ENCODE measurements around the gene GRID2IP.

Gene GRID2IP

DNA sequence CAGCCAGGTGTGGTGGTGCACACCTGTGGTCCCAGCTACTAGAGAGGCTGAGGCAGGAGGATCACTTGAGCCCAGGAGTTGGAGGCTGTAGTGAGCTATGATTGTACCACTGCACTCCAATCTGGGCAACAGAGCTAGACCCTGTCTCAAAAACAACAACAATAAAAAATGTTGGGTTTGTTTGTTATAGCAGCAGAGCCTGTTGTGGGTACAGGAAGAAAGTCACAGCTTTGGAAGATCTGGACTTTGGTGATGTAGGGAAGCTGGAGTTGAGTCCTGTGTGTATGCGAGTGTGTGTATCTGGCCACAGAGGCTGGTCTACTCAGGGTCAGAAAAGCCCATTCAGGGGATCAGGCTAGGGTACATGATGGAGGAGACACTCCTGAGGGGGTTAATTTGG lies 3.9 kb downstream of the GRID2IP start:
- Histone ChIP-seq H3K9me2 (replicated peaks; ENCODE audit: insufficient read depth, low read length) (no peaks in the 10 kb centered on the region), H3K9me3 (ENCODE audit: insufficient read depth, low read length) (no peaks in the 10 kb centered on the region), H3K27me3 (ENCODE audit: low read length) (no peaks in the 10 kb centered on the region), H3K27ac (ENCODE audit: low read depth, low read length) (no peak overlapping the region), H3F3A (ENCODE audit: insufficient read depth) (no peaks in the 10 kb centered on the region), H3K79me2 (ENCODE audit: insufficient read depth, low read length) (no peaks in the 10 kb centered on the region), H3K4me3 (ENCODE audit: insufficient read depth, low read length, poor library complexity, severe bottlenecking) (no peak overlapping the region), H2AFZ (ENCODE audit: low read depth, low read length, severe bottlenecking) (no peak overlapping the region), H3K4me2 (ENCODE audit: low read depth, low read length, poor library complexity, severe bottlenecking) (no peak overlapping the region), H3K36me3 (ENCODE audit: low read length) (no peaks in the 10 kb centered on the region), H4K20me1 (ENCODE audit: low read depth, low read length) (no peaks in the 10 kb centered on the region), H3K9ac (ENCODE audit: low read length) (no peak overlapping the region)
- TF ChIP-seq, protein P1, sequence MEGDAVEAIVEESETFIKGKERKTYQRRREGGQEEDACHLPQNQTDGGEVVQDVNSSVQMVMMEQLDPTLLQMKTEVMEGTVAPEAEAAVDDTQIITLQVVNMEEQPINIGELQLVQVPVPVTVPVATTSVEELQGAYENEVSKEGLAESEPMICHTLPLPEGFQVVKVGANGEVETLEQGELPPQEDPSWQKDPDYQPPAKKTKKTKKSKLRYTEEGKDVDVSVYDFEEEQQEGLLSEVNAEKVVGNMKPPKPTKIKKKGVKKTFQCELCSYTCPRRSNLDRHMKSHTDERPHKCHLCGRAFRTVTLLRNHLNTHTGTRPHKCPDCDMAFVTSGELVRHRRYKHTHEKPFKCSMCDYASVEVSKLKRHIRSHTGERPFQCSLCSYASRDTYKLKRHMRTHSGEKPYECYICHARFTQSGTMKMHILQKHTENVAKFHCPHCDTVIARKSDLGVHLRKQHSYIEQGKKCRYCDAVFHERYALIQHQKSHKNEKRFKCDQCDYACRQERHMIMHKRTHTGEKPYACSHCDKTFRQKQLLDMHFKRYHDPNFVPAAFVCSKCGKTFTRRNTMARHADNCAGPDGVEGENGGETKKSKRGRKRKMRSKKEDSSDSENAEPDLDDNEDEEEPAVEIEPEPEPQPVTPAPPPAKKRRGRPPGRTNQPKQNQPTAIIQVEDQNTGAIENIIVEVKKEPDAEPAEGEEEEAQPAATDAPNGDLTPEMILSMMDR (IDR thresholded peaks at IDR 0.05; ENCODE audit: insufficient read depth, low read length, poor library complexity, severe bottlenecking) = no peak
- TF ChIP-seq EZH2phosphoT487 (conservative IDR thresholded peaks at IDR 0.05; ENCODE audit: low read length) = no peak

DNA sequence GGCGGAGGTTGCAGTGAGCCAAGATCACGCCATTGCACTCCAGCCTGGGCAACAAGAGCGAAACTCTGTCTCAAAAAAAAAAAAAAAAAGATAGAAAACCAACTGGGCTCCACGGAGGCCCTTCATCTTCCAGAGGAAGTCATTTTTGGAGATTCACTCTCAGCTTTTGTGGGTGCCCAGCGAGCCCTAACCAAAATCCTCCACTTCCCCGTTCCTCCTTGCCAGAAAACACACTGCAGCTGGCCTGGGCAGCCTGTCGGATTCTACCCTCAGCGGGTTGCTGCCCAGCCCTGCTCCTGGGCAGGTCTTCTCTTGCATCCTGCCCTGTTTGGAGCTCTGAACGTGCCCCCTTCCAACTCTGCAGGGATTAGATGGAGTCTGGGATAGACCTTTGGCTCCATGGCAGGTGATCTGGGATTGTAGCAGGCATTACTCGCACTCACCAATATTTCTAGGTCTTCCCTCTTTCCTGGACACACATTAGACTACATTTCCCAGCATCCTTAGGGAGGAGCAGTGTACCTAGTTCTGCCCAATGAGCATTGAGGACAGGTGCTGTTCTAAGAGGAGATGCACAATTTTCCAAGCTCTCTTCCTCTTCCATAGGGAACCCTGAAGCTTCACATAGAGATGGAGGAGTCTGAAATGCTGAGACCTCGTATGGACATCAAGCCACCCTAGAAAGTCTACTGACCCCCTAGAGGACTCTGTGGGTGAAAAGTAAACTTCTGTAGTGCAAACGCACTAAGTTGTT lies 4.6 kb downstream of the GRID2IP start:
- Histone ChIP-seq H3K9ac (ENCODE audit: low read length) (no peak overlapping the region), H3K27ac (ENCODE audit: low read depth, low read length) (no peak overlapping the region), H3K27me3 (ENCODE audit: low read length) (no peaks in the 10 kb centered on the region), H3K4me3 (ENCODE audit: insufficient read depth, low read length, poor library complexity, severe bottlenecking) (no peak overlapping the region), H2AFZ (ENCODE audit: low read depth, low read length, severe bottlenecking) (no peak overlapping the region), H4K20me1 (ENCODE audit: low read depth, low read length) (no peaks in the 10 kb centered on the region), H3F3A (ENCODE audit: insufficient read depth) (no peaks in the 10 kb centered on the region), H3K36me3 (ENCODE audit: low read length) (no peaks in the 10 kb centered on the region), H3K9me3 (ENCODE audit: insufficient read depth, low read length) (no peaks in the 10 kb centered on the region), H3K9me2 (replicated peaks; ENCODE audit: insufficient read depth, low read length) (no peaks in the 10 kb centered on the region), H3K4me2 (ENCODE audit: low read depth, low read length, poor library complexity, severe bottlenecking) (no peak overlapping the region), H3K79me2 (ENCODE audit: insufficient read depth, low read length) (no peaks in the 10 kb centered on the region)
- no peak for TF ChIP-seq EZH2phosphoT487 (conservative IDR thresholded peaks at IDR 0.05; ENCODE audit: low read length)
- TF ChIP-seq, protein P1 (IDR thresholded peaks at IDR 0.05; ENCODE audit: insufficient read depth, low read length, poor library complexity, severe bottlenecking) = no peak

DNA sequence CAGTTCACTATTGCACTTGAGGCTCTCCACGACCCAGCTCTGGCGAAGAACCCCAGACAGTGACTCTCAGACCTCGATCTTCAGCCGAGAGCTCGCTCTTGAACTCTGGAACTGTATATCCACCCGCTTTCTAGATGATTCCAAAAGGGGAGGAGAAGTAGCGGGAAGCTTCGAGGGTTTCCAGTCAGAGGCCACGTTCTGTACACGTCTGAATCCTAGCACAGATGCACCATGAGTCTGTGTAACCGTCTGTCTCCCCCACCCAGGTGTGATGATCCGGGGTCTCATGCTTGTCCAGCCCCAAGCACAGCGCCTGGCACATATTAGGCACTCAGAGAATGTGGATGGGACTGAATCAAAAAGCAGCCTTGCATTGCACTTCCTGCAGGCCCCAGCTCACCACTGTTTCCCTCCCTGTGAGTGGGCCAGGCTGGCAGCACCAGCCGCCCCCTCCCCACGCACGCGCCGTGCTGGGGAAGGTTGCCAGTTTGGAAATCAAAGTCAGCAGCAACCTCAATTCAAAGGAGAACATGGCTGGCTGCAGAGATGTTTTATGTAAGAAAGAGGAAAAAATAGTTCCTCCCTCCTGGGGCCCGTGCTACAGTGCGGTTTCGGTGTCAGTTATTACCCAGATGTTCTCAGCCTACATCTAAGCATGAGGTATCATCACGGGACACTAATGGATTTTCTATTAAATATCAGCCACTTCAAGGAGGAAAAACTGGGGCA lies 5.7 kb downstream of the GRID2IP start:
- no peaks in the 10 kb centered on the region for H3K79me2 ChIP-seq (ENCODE audit: insufficient read depth, low read length)
- no peak overlapping the region for H3K27ac ChIP-seq (ENCODE audit: low read depth, low read length)
- H3F3A ChIP-seq (ENCODE audit: insufficient read depth) = no peaks in the 10 kb centered on the region
- no peak overlapping the region for H2AFZ ChIP-seq (ENCODE audit: low read depth, low read length, severe bottlenecking)
- H3K9me2 ChIP-seq (replicated peaks; ENCODE audit: insufficient read depth, low read length) = no peaks in the 10 kb centered on the region
- H3K9ac ChIP-seq (ENCODE audit: low read length) = no peak overlapping the region
- H4K20me1 ChIP-seq (ENCODE audit: low read depth, low read length) = no peaks in the 10 kb centered on the region
- no peak for TF ChIP-seq EZH2phosphoT487 (conservative IDR thresholded peaks at IDR 0.05; ENCODE audit: low read length)
- TF ChIP-seq, protein P1 (IDR thresholded peaks at IDR 0.05; ENCODE audit: insufficient read depth, low read length, poor library complexity, severe bottlenecking) = no peak
- no peaks in the 10 kb centered on the region for H3K27me3 ChIP-seq (ENCODE audit: low read length)
- no peak overlapping the region for H3K4me3 ChIP-seq (ENCODE audit: insufficient read depth, low read length, poor library complexity, severe bottlenecking)
- H3K36me3 ChIP-seq (ENCODE audit: low read length) = no peaks in the 10 kb centered on the region
- no peak overlapping the region for H3K4me2 ChIP-seq (ENCODE audit: low read depth, low read length, poor library complexity, severe bottlenecking)
- H3K9me3 ChIP-seq (ENCODE audit: insufficient read depth, low read length) = no peaks in the 10 kb centered on the region

All from SU-DHL-6 (cell line).